Neural cell (in vitro differentiated cells): ENCODE results near the gene PPP1R27. TPM values are rescaled to one million over a fixed set of nuclear protein-coding genes. Genes with fewer than 3 reads are reported as not detected.

Experiments
- H2AFZ ChIP-seq: fragments of 200-600, 300-800 bp; sonication (generic), shearing (Covaris generic); 2 replicates; pipeline ENCODE4 v1.6.0; 2014; ENCODE audit warnings: low read depth, mild to moderate bottlenecking, antibody characterized with exemption, low read length, moderate library complexity
- H3F3A ChIP-seq: fragments of 200-600 bp; shearing (Covaris generic); 2 replicates; pipeline ENCODE4 v1.6.1; 2016; ENCODE audit warnings: mild to moderate bottlenecking, moderate library complexity, mixed read lengths, antibody characterized with exemption, low read length; ENCODE audit not compliant: insufficient read depth, poor library complexity, severe bottlenecking
- H3K27ac ChIP-seq: fragments of 200-600, 300-800 bp; sonication (generic), shearing (Covaris generic); 2 replicates; pipeline ENCODE4 v1.5.1; 2014; ENCODE audit warnings: mild to moderate bottlenecking, low read length, moderate library complexity
- H3K27me3 ChIP-seq: fragments of 300-800, 200-600 bp; sonication (generic), shearing (Covaris generic); 2 replicates; pipeline ENCODE4 v1.6.0; 2014; ENCODE audit warnings: mild to moderate bottlenecking, low read depth, low read length, moderate library complexity; ENCODE audit not compliant: insufficient read depth
- H3K36me3 ChIP-seq: fragments of 300-800, 200-600 bp; sonication (generic), shearing (Covaris generic); 2 replicates; pipeline ENCODE4 v1.5.1; 2014; ENCODE audit warnings: mild to moderate bottlenecking, antibody characterized with exemption, low read length, moderate library complexity; ENCODE audit not compliant: insufficient read depth
- H3K4me2 ChIP-seq: fragments of 300-800, 200-600 bp; sonication (generic), shearing (Covaris generic); 2 replicates; pipeline ENCODE4 v1.6.0; 2014; ENCODE audit warnings: mild to moderate bottlenecking, low read length
- H3K4me3 ChIP-seq: fragments of 300-800, 200-600 bp; sonication (generic), shearing (Covaris generic); 2 replicates; pipeline ENCODE4 v1.5.1; 2014; ENCODE audit warnings: mild to moderate bottlenecking, low read length, moderate library complexity
- H3K79me2 ChIP-seq: fragments of 200-600 bp; shearing (Covaris generic); replicated peaks from 2 replicates; pipeline ENCODE4 v1.6.0; 2014; ENCODE audit warnings: mild to moderate bottlenecking, low read length, moderate library complexity; ENCODE audit not compliant: insufficient read depth
- H3K9ac ChIP-seq: fragments of 300-800, 200-600 bp; sonication (generic), shearing (Covaris generic); 2 replicates; pipeline ENCODE4 v1.6.1; 2016; ENCODE audit warnings: mild to moderate bottlenecking, low read length, mixed read lengths
- H3K9me2 ChIP-seq: fragments of 200-600 bp; shearing (Covaris generic); 2 replicates; pipeline ENCODE4 v1.6.1; 2016; ENCODE audit warnings: mild to moderate bottlenecking, low read length, mixed read lengths; ENCODE audit not compliant: insufficient read depth
- H3K9me3 ChIP-seq: fragments of 200-600, 300-800 bp; sonication (generic), shearing (Covaris generic); 2 replicates; pipeline ENCODE4 v1.6.1; 2016; ENCODE audit warnings: mild to moderate bottlenecking, mixed run types, low read length, moderate library complexity, mixed read lengths
- H4K20me1 ChIP-seq: fragments of 200-600 bp; shearing (Covaris generic); 2 replicates; pipeline ENCODE4 v1.6.1; 2016; ENCODE audit warnings: mild to moderate bottlenecking, mixed run types; ENCODE audit not compliant: insufficient read depth
- CTCF ChIP-seq: fragments of 450-650 bp; IDR thresholded peaks from 2 replicates; pipeline ENCODE4 v1.5.1; 2014; ENCODE audit warnings: antibody characterized with exemption, mild to moderate bottlenecking, moderate library complexity; ENCODE audit not compliant: poor library complexity, severe bottlenecking
- EP300 ChIP-seq: fragments of 450-650 bp; conservative IDR thresholded peaks from 2 replicates; pipeline ENCODE4 v1.6.1; 2014; ENCODE audit warnings: antibody characterized with exemption, mild to moderate bottlenecking, moderate library complexity; ENCODE audit not compliant: poor library complexity, severe bottlenecking
- EZH2 ChIP-seq: fragments of 200-600, 300-800 bp; shearing (Covaris generic), sonication (generic); IDR thresholded peaks from 2 replicates; pipeline ENCODE4 v1.6.1; 2014; ENCODE audit warnings: antibody characterized with exemption, low read length, borderline replicate concordance, mild to moderate bottlenecking; ENCODE audit not compliant: insufficient read depth, poor library complexity, severe bottlenecking
- MXI1 ChIP-seq: fragments of 450-650 bp; conservative IDR thresholded peaks from 2 replicates; pipeline ENCODE4 v1.6.1; 2014; ENCODE audit warnings: antibody characterized with exemption, mild to moderate bottlenecking; ENCODE audit not compliant: poor library complexity, severe bottlenecking
- POLR2AphosphoS5 ChIP-seq: IDR thresholded peaks from 2 replicates; pipeline ENCODE4 v1.6.1; 2012
- RAD21 ChIP-seq: fragments of 450-650 bp; conservative IDR thresholded peaks from 2 replicates; pipeline ENCODE4 v1.6.1; 2014; ENCODE audit warnings: antibody characterized with exemption, mild to moderate bottlenecking, moderate library complexity
- REST ChIP-seq: IDR thresholded peaks from 2 replicates; pipeline ENCODE4 v1.6.1; 2012; ENCODE audit warnings: borderline replicate concordance
- SMC3 ChIP-seq: fragments of 450-650 bp; conservative IDR thresholded peaks from 2 replicates; pipeline ENCODE4 v1.6.1; 2014; ENCODE audit warnings: antibody characterized with exemption, mild to moderate bottlenecking, moderate library complexity; ENCODE audit not compliant: poor library complexity
- TAF1 ChIP-seq: IDR thresholded peaks from 2 replicates; pipeline ENCODE4 v1.6.1; 2012; ENCODE audit warnings: low read depth
- polyA plus RNA-seq: library from polyadenylated mRNA; depleted of rRNA; stranded (reverse); fragments of >200 nt; gene quantifications from 2 replicates; pipeline ENCODE4 v1.2.3, GENCODE V29; 2014

The PPP1R27 gene
- polyA plus RNA-seq, 1 donor from 2014 or later = not detected

GRCh38 chr17:81879121-81879520, 44.3 kb upstream of the PPP1R27 start:
- H3K9me3 ChIP-seq = no peaks in the 10 kb centered on the region
- no peaks in the 10 kb centered on the region for H3F3A ChIP-seq
- H3K9ac ChIP-seq = no peak overlapping the region
- H3K4me2 ChIP-seq = no peak overlapping the region
- no peaks in the 10 kb centered on the region for H3K79me2 ChIP-seq
- no peaks in the 10 kb centered on the region for H4K20me1 ChIP-seq
- no peak overlapping the region for H3K27ac ChIP-seq
- no peaks in the 10 kb centered on the region for H3K27me3 ChIP-seq
- H3K4me3 ChIP-seq = no peak overlapping the region
- no peaks in the 10 kb centered on the region for H3K9me2 ChIP-seq
- no peak overlapping the region for H2AFZ ChIP-seq
- TF ChIP-seq SMC3 = no peak
- no peak for TF ChIP-seq POLR2AphosphoS5
- no peak for TF ChIP-seq EZH2
- no peak for TF ChIP-seq CTCF
- no peak for TF ChIP-seq MXI1
- TF ChIP-seq RAD21 = no peak
- no peak for TF ChIP-seq REST
- no peak for TF ChIP-seq EP300
- no peak for TF ChIP-seq TAF1
- H3K36me3 ChIP-seq = no peaks in the 10 kb centered on the region

GRCh38 chr17:81878294-81878693, 43.4 kb upstream of the PPP1R27 start:
- Histone ChIP-seq H3K36me3 (no peaks in the 10 kb centered on the region), H3K4me3 (no peak overlapping the region)

GRCh38 chr17:81877569-81877968, 42.7 kb upstream of the PPP1R27 start:
- Histone ChIP-seq H3K27ac (no peak overlapping the region), H3K79me2 (no peaks in the 10 kb centered on the region), H3F3A (no peaks in the 10 kb centered on the region), H2AFZ (no peak overlapping the region), H3K9ac (no peak overlapping the region), H3K4me3 (no peak overlapping the region), H3K27me3 (no peaks in the 10 kb centered on the region), H4K20me1 (no peaks in the 10 kb centered on the region), H3K9me2 (no peaks in the 10 kb centered on the region), H3K4me2 (no peak overlapping the region), H3K36me3 (no peaks in the 10 kb centered on the region), H3K9me3 (no peaks in the 10 kb centered on the region)
- TF ChIP-seq REST (no peak), SMC3 (no peak), CTCF (no peak), MXI1 (no peak), EP300 (no peak), TAF1 (no peak), RAD21 (no peak), EZH2 (no peak), POLR2AphosphoS5 (no peak)

More at GRCh38 chr17:81878294-81878693, 43.4 kb upstream of the PPP1R27 start:
- H3K79me2 ChIP-seq = no peaks in the 10 kb centered on the region
- H4K20me1 ChIP-seq = no peaks in the 10 kb centered on the region
- no peaks in the 10 kb centered on the region for H3K9me3 ChIP-seq
- no peak overlapping the region for H2AFZ ChIP-seq
- H3K4me2 ChIP-seq = no peak overlapping the region
- no peaks in the 10 kb centered on the region for H3F3A ChIP-seq
- no peaks in the 10 kb centered on the region for H3K27me3 ChIP-seq
- no peaks in the 10 kb centered on the region for H3K9me2 ChIP-seq
- no peak overlapping the region for H3K27ac ChIP-seq
- TF ChIP-seq POLR2AphosphoS5 (no peak), RAD21 (no peak)
- H3K9ac ChIP-seq = no peak overlapping the region
